Measurements from ENCODE around the gene ATP11A. TPM values are rescaled to one million over a fixed set of nuclear protein-coding genes. Genes with fewer than 3 reads are reported as not detected.
"Not testable (repeated sequence)": the region's sequence is repeated elsewhere in the genome, so short reads cannot be mapped to it uniquely, and the experiment has no call there.

Gene ATP11A
- total and polyA plus RNA-seq, 4 donors, result 18.0 to 24.7 (median 21.5) TPM

DNA sequence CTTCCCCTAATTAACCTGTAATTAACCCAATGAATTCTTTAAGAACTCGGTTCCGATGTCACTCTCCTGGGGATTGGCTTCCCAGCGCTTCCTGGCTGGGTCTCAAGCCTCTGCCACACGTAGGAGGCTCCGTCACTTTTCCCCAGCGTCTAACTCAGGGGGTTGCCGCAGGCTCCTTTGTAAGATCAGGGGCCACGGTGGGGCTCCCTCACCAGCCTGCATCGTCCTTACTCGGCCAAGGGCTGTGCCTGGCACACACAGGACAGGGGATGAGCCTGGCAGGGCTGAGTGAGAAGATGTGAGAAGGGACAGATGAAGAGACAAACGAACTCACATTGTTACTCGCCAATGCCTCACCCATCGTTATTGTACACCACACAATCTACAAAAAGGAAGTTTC lies 20.9 kb upstream of the ATP11A start:
- DNase-seq (ENCODE audit: low read depth in 4 of 6, low spot score in 6 of 6), result no peak
- H3K36me3 ChIP-seq (ENCODE audit: control insufficient read depth, insufficient read depth, low read length), result no peaks in the 10 kb centered on the region
- no peak overlapping the region for H3K27ac ChIP-seq (ENCODE audit: low read depth, low read length)
- no peak overlapping the region for H3K4me3 ChIP-seq (ENCODE audit: low read depth, low read length)
- no peaks in the 10 kb centered on the region for H3K4me1 ChIP-seq (ENCODE audit: control insufficient read depth, insufficient read depth, low read length)
- H3K27me3 ChIP-seq (ENCODE audit: control insufficient read depth, insufficient read depth, low read length), result no peaks in the 10 kb centered on the region
- H3K9me3 ChIP-seq (ENCODE audit: control insufficient read depth, insufficient read depth, low read length), result no peaks in the 10 kb centered on the region
- WGBS (ENCODE audit: insufficient coverage), result 71% methylated on average over 8 of the region's 13 CpGs

DNA sequence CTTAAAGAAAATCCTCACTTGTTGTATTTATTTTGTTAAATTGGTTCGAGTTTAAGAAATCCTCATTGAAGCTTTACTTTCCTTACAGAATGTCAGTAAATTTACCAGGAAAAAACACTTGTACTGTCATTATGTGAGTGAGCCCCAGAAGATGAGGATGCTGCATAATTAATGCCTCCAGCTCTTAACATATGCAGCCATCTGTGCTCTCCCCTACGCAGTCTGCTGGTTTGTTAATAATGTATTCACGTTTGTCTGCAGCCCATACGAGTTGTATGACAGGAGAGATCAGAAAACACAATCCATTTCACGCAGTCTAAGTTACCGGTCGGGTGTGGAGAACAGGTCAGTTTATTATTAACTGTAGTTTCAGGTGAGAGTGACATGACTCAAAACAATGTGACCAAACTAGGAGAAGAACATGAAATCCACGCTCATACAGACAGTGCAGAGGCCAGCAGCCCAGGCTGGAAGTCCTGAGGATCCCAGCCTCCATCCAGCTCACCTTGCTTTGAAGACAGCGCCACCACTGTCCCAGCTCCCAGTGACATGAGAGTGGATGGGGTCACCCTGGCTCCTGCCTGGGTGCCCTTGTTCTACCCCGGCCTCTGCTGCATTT lies 19.8 kb upstream of the ATP11A start:
- WGBS (ENCODE audit: insufficient coverage), result 100% methylated on average over 3 of the region's 10 CpGs

DNA sequence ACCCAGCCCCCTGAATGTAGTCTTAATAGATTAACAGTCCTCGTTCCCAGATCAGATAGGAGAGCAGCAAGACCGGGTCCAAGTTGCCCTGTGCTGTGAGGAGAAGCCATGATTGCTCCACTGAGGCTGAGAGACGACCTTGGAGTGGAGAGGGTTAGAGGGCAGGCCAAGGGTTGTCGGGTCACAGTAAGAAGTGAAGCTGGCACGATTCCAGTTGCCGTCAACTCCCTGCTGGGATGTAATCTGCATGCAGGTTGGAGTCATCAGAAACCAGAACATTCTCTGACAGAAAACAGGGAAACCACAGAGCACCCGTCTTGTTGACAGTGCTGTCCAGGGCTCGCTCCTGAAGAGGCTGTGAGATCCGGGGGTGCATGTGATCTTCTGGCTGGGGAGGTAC lies 19.0 kb upstream of the ATP11A start:
- Histone ChIP-seq H3K27ac (ENCODE audit: low read depth, low read length) (no peak overlapping the region), H3K27me3 (ENCODE audit: control insufficient read depth, insufficient read depth, low read length) (no peaks in the 10 kb centered on the region), H3K36me3 (ENCODE audit: control insufficient read depth, insufficient read depth, low read length) (no peaks in the 10 kb centered on the region), H3K4me1 (ENCODE audit: control insufficient read depth, insufficient read depth, low read length) (no peaks in the 10 kb centered on the region), H3K9me3 (ENCODE audit: control insufficient read depth, insufficient read depth, low read length) (no peaks in the 10 kb centered on the region), H3K4me3 (ENCODE audit: low read depth, low read length) (no peak overlapping the region)
- 59% methylated on average over 9 of the region's 9 CpGs for WGBS (ENCODE audit: insufficient coverage)
- no peak for DNase-seq (ENCODE audit: low read depth in 4 of 6, low spot score in 6 of 6)

More for the DNA sequence above, 19.8 kb upstream of the ATP11A start:
- peak in 2 of 6 donors; percentile 71 to 88 for DNase-seq (ENCODE audit: low read depth in 4 of 6, low spot score in 6 of 6)
- no peaks in the 10 kb centered on the region for H3K9me3 ChIP-seq (ENCODE audit: control insufficient read depth, insufficient read depth, low read length)
- no peak overlapping the region for H3K27ac ChIP-seq (ENCODE audit: low read depth, low read length)
- no peaks in the 10 kb centered on the region for H3K27me3 ChIP-seq (ENCODE audit: control insufficient read depth, insufficient read depth, low read length)
- no peaks in the 10 kb centered on the region for H3K36me3 ChIP-seq (ENCODE audit: control insufficient read depth, insufficient read depth, low read length)
- H3K4me3 ChIP-seq (ENCODE audit: low read depth, low read length), result no peak overlapping the region
- no peaks in the 10 kb centered on the region for H3K4me1 ChIP-seq (ENCODE audit: control insufficient read depth, insufficient read depth, low read length)

DNA sequence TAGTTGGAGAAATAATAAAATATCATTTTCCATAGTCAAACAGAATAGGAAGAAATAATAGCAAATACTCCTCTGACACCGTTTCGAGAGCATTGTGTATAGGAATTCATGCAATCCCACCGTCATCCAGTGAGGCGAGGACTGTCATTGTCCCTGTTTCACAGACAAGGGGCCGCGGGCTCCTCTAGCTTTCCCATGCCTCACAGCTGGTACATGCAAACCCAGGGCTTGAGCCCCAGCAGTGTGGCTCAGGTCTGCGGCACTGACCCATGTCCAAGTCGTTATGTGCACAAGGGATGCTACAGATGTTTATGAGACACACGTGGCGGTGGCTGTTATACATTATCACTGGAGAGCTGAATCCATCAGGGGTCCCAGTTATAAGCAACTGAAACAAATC lies 18.5 kb upstream of the ATP11A start:
- Histone ChIP-seq H3K4me3 (ENCODE audit: low read depth, low read length) (no peak overlapping the region), H3K4me1 (ENCODE audit: control insufficient read depth, insufficient read depth, low read length) (no peaks in the 10 kb centered on the region), H3K36me3 (ENCODE audit: control insufficient read depth, insufficient read depth, low read length) (no peaks in the 10 kb centered on the region), H3K9me3 (ENCODE audit: control insufficient read depth, insufficient read depth, low read length) (no peaks in the 10 kb centered on the region), H3K27me3 (ENCODE audit: control insufficient read depth, insufficient read depth, low read length) (no peaks in the 10 kb centered on the region), H3K27ac (ENCODE audit: low read depth, low read length) (no peak overlapping the region)
- WGBS (ENCODE audit: insufficient coverage), result 80% methylated on average over 8 of the region's 10 CpGs
- peak in 1 of 6 donors; percentile 23 for DNase-seq (ENCODE audit: low read depth in 4 of 6, low spot score in 6 of 6)

DNA sequence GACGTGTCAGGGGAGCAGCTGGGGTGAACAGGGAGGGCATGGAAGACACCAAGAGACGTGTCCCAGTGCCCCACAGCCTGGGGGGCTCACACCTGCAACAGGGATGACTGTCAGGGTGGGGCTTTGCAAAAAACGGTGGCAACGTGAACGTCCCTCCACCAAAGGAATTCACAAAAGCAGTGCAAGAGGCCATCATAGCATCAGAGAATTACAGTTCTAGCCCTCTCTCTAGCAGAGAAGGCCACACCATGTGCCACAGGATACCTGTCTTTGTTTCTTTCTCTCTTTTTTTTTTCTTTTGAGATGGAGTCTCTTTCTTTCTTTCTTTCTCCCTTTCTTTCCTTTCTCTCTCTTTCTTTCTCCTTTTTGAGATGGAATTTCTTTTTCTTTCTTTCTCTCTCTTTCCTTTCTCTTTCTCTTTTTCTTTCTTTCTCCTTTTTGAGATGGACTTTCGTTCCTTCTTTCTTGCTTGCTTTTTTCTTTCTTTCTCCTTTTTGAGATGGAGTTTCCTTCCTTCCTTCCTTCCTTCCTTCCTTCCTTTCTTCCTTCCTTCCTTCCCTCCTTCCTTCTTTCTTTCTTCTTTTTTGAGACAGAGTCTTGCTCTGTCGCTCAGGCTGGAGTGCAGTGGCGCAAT lies 17.1 kb upstream of the ATP11A start:
- no peak for DNase-seq (ENCODE audit: low read depth in 4 of 6, low spot score in 6 of 6)
- WGBS (ENCODE audit: insufficient coverage), result 92% methylated on average over 7 of the region's 8 CpGs
- no peaks in the 10 kb centered on the region for H3K27me3 ChIP-seq (ENCODE audit: control insufficient read depth, insufficient read depth, low read length)
- H3K4me3 ChIP-seq (ENCODE audit: low read depth, low read length), result no peak overlapping the region
- H3K27ac ChIP-seq (ENCODE audit: low read depth, low read length), result no peak overlapping the region
- no peaks in the 10 kb centered on the region for H3K36me3 ChIP-seq (ENCODE audit: control insufficient read depth, insufficient read depth, low read length)
- no peaks in the 10 kb centered on the region for H3K9me3 ChIP-seq (ENCODE audit: control insufficient read depth, insufficient read depth, low read length)
- H3K4me1 ChIP-seq (ENCODE audit: control insufficient read depth, insufficient read depth, low read length), result no peaks in the 10 kb centered on the region

DNA sequence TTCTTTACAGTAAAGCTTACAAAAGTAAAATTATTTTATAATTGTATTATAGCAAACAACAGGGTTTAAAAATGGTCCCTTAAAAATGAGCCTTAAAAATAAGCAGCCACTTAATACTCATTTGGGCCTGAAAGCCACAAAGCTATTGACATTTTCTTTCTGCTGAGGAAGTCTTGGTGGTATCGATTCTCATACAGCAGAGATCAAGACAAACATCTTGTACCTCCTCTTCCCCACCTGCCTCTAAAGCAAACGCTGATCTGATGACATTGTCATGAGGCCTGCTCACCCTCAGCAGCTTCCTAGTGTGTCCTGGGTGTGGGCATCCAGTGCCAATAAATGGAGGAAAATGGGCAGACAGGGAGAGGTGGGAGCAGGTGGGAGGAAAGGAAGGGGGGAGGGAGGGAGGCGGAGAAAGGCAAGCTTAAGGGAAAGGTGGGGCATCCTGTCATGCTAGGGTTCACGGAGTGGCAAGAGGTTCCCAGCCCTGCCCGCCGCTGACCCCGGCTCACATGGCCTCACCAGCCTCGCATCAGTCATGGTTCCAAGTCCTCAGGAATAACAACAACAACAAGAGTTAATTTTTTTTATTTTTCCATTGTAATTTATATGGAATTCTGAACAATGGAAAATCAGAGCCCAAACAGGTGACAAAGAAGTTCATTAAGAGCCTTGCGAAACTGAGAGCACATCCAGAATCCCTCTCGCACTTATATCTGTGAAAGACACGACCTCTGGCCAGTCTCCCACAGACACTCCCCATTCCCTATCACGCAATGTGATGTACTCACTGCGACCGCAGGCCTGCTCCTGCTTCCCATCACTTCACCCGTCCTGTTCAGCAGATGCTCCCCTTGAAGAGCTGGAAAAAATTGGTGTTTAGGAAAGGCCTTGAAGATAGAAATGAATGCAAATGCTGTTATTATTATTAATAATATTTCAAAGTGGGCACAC lies 15.1 kb upstream of the ATP11A start:
- no peak overlapping the region for H3K27ac ChIP-seq (ENCODE audit: low read depth, low read length)
- H3K9me3 ChIP-seq (ENCODE audit: control insufficient read depth, insufficient read depth, low read length), result no peaks in the 10 kb centered on the region
- 90% methylated on average over 5 of the region's 15 CpGs for WGBS (ENCODE audit: insufficient coverage)
- no peak for DNase-seq (ENCODE audit: low read depth in 4 of 6, low spot score in 6 of 6)
- no peak overlapping the region for H3K4me3 ChIP-seq (ENCODE audit: low read depth, low read length)
- H3K36me3 ChIP-seq (ENCODE audit: control insufficient read depth, insufficient read depth, low read length), result no peaks in the 10 kb centered on the region
- H3K27me3 ChIP-seq (ENCODE audit: control insufficient read depth, insufficient read depth, low read length), result no peaks in the 10 kb centered on the region
- no peaks in the 10 kb centered on the region for H3K4me1 ChIP-seq (ENCODE audit: control insufficient read depth, insufficient read depth, low read length)

DNA sequence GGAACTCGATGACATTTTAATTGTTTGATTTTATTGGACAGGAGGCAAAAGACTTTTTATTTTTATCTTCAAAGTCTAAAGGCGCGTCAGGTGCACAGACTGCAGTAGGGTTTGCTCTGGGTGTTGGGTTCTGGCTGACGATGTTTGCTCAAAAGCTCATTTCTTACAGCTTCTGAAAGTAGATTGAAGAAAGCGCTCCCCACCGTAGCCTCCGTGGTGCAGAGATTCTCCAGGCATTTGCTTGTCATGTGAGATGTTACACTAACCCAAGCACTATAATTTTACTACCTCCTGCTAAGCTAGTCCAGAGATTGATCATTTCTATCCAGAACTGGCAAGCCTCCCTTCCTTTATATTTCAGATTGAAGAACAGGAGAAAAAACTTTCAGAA lies 14.5 kb upstream of the ATP11A start:
- Histone ChIP-seq H3K4me3 (ENCODE audit: low read depth, low read length) (no peak overlapping the region), H3K9me3 (ENCODE audit: control insufficient read depth, insufficient read depth, low read length) (no peaks in the 10 kb centered on the region), H3K27ac (ENCODE audit: low read depth, low read length) (no peak overlapping the region), H3K36me3 (ENCODE audit: control insufficient read depth, insufficient read depth, low read length) (no peaks in the 10 kb centered on the region), H3K4me1 (ENCODE audit: control insufficient read depth, insufficient read depth, low read length) (no peaks in the 10 kb centered on the region), H3K27me3 (ENCODE audit: control insufficient read depth, insufficient read depth, low read length) (no peaks in the 10 kb centered on the region)
- 83% methylated on average over 3 of the region's 7 CpGs for WGBS (ENCODE audit: insufficient coverage)
- DNase-seq (ENCODE audit: low read depth in 4 of 6, low spot score in 6 of 6), result no peak

DNA sequence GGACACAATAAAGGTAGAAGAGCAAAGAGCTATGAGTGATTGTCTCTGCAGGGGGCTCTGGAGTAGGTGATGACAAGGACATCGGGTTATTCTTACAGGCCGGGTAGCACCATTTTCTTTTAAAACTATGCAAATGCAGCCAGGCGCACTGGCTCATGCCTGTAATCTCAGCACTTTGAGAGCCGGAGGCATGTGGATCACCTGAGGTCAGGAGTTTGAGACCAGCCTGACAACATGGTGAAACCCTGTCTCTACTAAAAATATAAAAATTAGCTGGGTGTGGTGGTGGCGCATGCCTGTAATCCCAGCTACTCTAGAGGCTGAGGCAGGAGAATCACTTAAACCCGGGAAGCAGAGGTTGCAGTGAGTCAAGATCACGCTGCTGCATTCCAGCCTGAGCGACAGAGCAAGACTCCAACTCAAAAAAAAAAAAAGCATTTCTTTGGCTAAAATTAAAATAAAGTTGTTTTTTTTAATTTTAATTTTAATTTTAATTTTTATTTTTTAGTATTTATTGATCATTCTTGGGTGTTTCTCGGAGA lies 12.3 kb upstream of the ATP11A start:
- not testable (repeated sequence) for H3K9me3 ChIP-seq (ENCODE audit: control insufficient read depth, insufficient read depth, low read length); H3K27ac ChIP-seq (ENCODE audit: low read depth, low read length); H3K36me3 ChIP-seq (ENCODE audit: control insufficient read depth, insufficient read depth, low read length); H3K4me1 ChIP-seq (ENCODE audit: control insufficient read depth, insufficient read depth, low read length); H3K27me3 ChIP-seq (ENCODE audit: control insufficient read depth, insufficient read depth, low read length); DNase-seq (ENCODE audit: low read depth in 4 of 6, low spot score in 6 of 6); H3K4me3 ChIP-seq (ENCODE audit: low read depth, low read length)
- 82% methylated on average over 4 of the region's 9 CpGs for WGBS (ENCODE audit: insufficient coverage)

DNA sequence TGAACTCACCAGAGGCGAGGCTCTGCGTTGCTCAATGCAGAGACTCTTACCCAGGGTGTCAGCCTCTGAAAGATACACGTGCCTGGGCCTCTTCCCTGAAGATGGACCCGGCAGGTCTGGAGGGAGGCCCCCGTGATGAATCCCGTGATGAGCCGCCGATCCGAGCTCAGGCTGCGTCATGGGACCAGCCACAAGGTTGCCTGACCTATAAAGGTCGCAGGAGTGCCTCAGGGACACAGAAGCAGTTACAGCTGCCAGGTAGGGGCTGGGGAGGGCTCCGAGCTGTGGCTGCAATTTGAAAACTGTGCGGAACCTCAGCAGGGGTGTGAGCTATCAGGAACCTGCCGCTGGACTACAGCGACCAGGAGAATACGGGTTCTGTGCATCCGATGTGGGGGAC lies 10.5 kb upstream of the ATP11A start:
- Histone ChIP-seq H3K4me1 (ENCODE audit: control insufficient read depth, insufficient read depth, low read length) (no peaks in the 10 kb centered on the region), H3K36me3 (ENCODE audit: control insufficient read depth, insufficient read depth, low read length) (no peaks in the 10 kb centered on the region), H3K27me3 (ENCODE audit: control insufficient read depth, insufficient read depth, low read length) (no peaks in the 10 kb centered on the region), H3K4me3 (ENCODE audit: low read depth, low read length) (no peak overlapping the region), H3K9me3 (ENCODE audit: control insufficient read depth, insufficient read depth, low read length) (no peaks in the 10 kb centered on the region), H3K27ac (ENCODE audit: low read depth, low read length) (no peak overlapping the region)
- WGBS (ENCODE audit: insufficient coverage), result 96% methylated on average over 17 of the region's 17 CpGs
- no peak for DNase-seq (ENCODE audit: low read depth in 4 of 6, low spot score in 6 of 6)
